Activated T-helper 1 cell treated with anti-CD3 and anti-CD28 coated beads, Interleukin-12 subunit alpha, Interleukin-12 subunit beta, Interleukin-2, Interleukin-4 antibody, amounts not matched to agents 30 ng/mL and 10 ng/mL and 1 ng/mL, durations not matched to agents 14 hours and 24 hours and 36 hours (primary cell): ENCODE results near the gene SAMD4A. TPM values are rescaled to one million over a fixed set of nuclear protein-coding genes. Genes with fewer than 3 reads are reported as not detected.

Experiments
- DNase-seq: peaks from one replicate; pipeline ENCODE4 v3.0.0; 2021; ENCODE audit warnings: low spot score
- H3K27ac Mint-ChIP-seq: one replicate; pipeline ENCODE4 v1.8.0; 2021; ENCODE audit warnings: mild to moderate bottlenecking, mixed read lengths
- H3K27me3 Mint-ChIP-seq: one replicate; pipeline ENCODE4 v1.8.0; 2022; ENCODE audit warnings: mild to moderate bottlenecking, moderate library complexity, mixed read lengths; ENCODE audit not compliant: insufficient read depth
- H3K36me3 Mint-ChIP-seq: one replicate; pipeline ENCODE4 v1.8.0; 2021; ENCODE audit warnings: low read depth, mixed read lengths
- H3K4me1 Mint-ChIP-seq: one replicate; pipeline ENCODE4 v1.8.0; 2021; ENCODE audit warnings: low read depth, mixed read lengths
- H3K4me3 Mint-ChIP-seq: one replicate; pipeline ENCODE4 v1.8.0; 2021; ENCODE audit warnings: mild to moderate bottlenecking, moderate library complexity, mixed read lengths
- H3K9me3 Mint-ChIP-seq: one replicate; pipeline ENCODE4 v1.8.0; 2021; ENCODE audit warnings: mixed read lengths
- intact Hi-C: fragments of 100-400 bp; cut with micrococcal nuclease; formaldehyde crosslinking; loops from one replicate; pipeline ENCODE4 v1.15.1; 2024
- total RNA-seq: library from RNA; stranded (reverse); gene quantifications from 2 replicates; pipeline ENCODE4 v1.2.3, GENCODE V29; 2022

SAMD4A gene
- total RNA-seq, 1 donor from 2014 or later = 1.8 TPM

DNA sequence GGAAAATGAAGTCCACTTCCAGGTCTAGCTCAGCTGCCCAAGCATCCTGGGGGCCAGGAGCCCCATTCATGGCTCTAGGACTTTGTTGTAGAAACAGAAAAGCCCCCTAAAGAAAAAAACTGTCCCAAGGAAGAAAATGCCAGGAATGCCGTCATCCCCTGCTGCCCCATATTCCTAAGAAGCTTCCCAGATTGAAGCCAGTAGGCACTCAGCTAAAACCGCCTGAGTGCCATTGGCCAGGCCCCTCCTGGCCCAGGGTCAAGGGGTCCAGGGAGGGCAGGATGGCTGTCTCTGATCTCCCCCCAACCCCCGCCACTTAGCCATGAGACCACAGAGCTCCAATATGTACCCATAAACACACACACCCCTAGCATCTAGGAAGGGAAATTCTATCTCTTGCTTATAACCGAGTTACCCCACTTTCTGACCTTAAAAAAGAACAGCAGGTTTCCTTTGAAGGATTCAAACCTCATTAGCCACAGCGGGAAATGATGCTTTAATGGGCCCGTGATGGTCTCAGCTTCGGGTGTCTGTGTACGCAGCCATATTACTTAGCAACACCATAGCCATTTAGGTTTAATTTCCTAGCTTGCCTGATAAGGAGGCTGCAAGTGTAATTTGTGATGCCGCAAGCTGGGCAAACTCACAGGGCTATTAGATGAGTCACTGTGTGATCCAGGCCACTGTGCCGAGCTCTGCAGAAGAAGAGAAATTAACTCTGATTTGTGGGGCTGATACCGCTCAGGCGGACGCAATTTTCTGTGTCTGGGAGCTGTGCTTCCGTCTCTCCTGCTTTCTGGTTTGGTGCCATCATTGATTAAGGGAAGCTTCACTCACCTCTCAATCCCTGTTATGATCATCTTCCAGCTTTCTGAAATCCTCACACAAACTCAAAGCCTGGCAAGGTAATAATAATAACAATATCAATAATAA, 251.5 kb downstream of the SAMD4A start:
- peaks cover 3% of the 10 kb centered on the region for H3K27me3 Mint-ChIP-seq
- intact Hi-C loops = no loop called here
- H3K4me1 Mint-ChIP-seq = no peaks in the 10 kb centered on the region
- H3K36me3 Mint-ChIP-seq = no peaks in the 10 kb centered on the region
- no peak for DNase-seq
- H3K27ac Mint-ChIP-seq = no peak overlapping the region
- H3K4me3 Mint-ChIP-seq = no peak overlapping the region
- H3K9me3 Mint-ChIP-seq = no peaks in the 10 kb centered on the region

DNA sequence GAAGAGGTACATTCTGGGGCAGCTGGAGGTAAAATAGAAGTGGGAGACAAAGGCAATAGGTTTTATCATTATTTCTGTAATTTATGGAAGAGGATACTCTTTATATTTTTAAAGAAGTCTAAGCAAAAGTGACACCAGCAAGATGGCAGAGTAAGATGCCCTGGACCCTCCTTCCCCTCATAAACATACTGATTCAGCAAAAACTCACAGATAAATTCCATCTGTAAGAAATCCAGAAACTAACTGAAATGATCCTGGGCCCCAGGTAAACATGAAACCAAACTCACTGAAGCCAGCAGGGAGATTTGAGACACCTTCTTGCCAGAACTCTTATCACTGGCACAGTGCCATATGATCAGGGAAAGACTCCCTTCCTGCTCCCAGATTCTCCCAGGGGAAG, 255.8 kb downstream of the SAMD4A start:
- H3K36me3 Mint-ChIP-seq = peaks cover 5% of the 10 kb centered on the region
- H3K27ac Mint-ChIP-seq = no peak overlapping the region
- H3K27me3 Mint-ChIP-seq = peaks cover 3% of the 10 kb centered on the region
- DNase-seq = no peak
- no peak overlapping the region for H3K4me3 Mint-ChIP-seq
- no peaks in the 10 kb centered on the region for H3K4me1 Mint-ChIP-seq
- intact Hi-C loops = no loop called here
- H3K9me3 Mint-ChIP-seq = peaks cover 17% of the 10 kb centered on the region

DNA sequence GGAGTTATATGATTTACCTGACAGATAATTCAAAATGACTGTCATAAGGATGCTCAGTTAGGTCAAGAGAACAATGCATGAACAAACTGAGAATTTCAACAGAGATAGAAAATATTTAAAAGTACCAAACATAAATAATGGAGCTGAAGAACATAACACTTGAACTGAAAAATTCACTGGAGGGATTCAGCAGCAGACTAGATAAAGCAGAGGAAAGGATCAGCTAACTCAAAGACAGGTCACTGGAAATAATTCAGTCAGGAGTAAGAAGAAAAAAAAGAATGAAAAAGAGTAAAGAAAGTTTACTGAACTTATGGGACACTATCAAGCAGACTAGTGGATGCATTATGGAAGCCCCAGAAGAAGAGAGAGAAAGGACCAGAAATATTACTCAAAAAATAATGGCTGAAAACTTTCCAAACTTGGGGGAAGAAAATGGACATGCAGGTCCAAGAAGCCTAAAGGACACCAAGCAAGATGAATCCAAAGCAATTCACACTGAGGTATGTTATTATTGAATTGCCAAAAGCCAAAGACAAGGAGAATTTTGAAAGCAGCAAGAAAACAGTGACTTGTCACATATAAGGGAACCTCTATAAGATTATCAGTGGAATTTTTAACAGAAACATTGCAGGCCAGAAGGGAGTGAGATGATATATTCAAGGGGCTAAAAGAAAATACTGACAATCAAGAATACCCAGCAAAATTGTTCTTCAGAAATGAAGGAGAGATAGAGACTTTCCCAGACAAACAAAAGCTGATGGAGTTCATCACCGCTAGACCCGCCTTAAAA, 257.0 kb downstream of the SAMD4A start:
- intact Hi-C loops = no loop called here
- Mint-ChIP-seq H3K9me3 (peaks cover 17% of the 10 kb centered on the region), H3K4me1 (no peaks in the 10 kb centered on the region), H3K36me3 (peaks cover 5% of the 10 kb centered on the region), H3K4me3 (no peak overlapping the region), H3K27me3 (peaks cover 3% of the 10 kb centered on the region), H3K27ac (no peak overlapping the region)
- no peak for DNase-seq

DNA sequence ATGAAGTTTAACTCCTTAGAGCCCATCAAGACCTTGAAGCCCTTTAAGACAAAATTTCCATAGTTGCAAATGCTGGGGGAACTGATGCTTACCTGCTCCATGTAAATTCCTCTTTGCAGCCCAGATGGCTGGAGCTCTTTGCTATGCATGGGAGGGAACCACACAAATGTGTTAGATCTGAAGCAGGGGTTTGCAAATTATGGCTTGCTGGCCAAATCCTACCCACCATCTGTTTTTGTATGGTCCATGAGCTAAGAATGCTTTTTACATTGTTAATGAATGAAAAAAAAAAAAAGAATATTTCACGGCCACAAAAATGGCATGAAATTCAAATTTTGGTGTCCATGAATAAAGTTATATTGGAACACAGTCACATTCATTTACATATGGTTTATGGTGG, 261.1 kb downstream of the SAMD4A start:
- H3K4me1 Mint-ChIP-seq = no peaks in the 10 kb centered on the region
- intact Hi-C loops = no loop called here
- H3K36me3 Mint-ChIP-seq = peaks cover 5% of the 10 kb centered on the region
- H3K4me3 Mint-ChIP-seq = no peak overlapping the region
- peaks cover 24% of the 10 kb centered on the region for H3K9me3 Mint-ChIP-seq
- H3K27ac Mint-ChIP-seq = no peak overlapping the region
- DNase-seq = no peak
- no peaks in the 10 kb centered on the region for H3K27me3 Mint-ChIP-seq

DNA sequence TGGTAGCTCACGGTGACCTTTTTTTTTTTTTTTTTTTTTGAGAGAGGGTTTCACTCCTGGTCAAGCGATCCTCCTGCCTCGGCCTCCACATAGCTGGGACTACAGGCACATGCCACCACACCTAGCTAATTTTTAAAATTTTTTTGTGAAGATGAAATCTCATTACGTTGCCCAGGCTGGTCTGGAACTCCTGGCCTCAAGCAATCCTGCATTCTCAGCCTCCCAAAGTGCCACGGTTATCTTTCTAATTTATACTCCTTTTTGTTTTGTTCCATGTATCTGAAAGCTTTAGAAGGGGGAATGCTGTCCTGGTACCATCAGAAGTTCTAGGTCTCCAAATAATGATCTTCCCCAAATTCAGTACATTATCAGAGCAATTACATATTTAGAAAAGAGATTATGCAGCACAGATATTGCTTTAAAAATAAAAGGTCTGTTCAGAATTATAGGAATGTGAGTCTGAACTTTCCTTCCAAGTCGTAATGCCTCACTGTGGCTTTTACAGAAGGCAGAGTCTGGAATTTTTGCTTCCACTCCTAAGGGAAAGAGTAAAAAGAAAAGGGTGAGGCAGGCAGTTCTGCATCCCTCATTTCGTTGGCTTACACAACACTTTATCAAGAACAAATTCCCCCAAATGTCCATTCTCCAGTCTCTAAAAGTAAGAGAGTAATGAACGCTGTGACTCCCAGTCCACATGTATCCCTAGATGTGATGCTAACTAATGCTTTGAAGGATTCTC, 262.7 kb downstream of the SAMD4A start:
- Mint-ChIP-seq H3K4me1 (no peaks in the 10 kb centered on the region), H3K9me3 (peaks cover 13% of the 10 kb centered on the region), H3K27ac (no peak overlapping the region), H3K4me3 (no peak overlapping the region), H3K36me3 (peaks cover under 1% of the 10 kb centered on the region), H3K27me3 (no peaks in the 10 kb centered on the region)
- intact Hi-C loops = no loop called here
- DNase-seq = no peak

DNA sequence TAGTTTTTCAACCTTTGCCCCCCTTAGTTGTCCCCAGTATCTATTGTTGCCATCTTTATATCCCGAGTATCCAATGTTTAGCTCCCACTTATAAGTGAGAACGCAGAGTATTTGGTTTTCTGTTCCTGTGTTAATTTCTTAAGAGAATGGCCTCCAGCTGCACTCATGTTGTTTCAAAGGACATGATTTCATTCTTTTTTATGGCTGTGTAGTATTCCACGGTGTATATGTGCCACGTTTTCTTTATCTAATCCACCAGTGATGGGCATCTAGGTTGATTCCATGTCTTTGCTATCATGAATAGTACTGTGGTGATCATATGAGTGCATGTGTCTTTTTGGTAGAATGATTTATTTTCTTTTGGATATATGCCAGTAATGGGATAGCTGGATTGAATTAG, 263.7 kb downstream of the SAMD4A start:
- intact Hi-C loops = no loop called here
- DNase-seq = no peak
- Mint-ChIP-seq H3K4me3 (no peak overlapping the region), H3K4me1 (no peaks in the 10 kb centered on the region), H3K27me3 (no peaks in the 10 kb centered on the region), H3K9me3 (peaks cover 8% of the 10 kb centered on the region), H3K36me3 (peaks cover 5% of the 10 kb centered on the region), H3K27ac (no peak overlapping the region)

DNA sequence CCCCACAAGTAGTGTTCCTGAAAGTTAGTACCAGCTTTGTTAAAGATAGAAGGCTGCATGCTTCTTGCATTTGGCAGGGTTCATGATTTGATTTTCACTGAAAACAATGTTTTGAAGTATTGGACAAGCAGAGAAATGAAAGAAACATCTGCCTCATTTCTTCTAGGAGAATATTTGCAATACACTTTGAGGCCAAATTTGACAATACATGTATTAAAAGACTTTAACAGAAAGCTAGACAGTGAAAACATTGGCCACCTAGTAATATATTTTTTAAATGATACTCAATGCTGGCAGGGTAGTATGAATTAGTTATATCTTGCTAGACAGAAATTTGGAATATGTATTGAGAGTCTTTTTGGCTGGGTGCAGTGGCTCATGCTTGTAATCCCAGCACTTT, 267.2 kb downstream of the SAMD4A start:
- no peaks in the 10 kb centered on the region for H3K4me1 Mint-ChIP-seq

DNA sequence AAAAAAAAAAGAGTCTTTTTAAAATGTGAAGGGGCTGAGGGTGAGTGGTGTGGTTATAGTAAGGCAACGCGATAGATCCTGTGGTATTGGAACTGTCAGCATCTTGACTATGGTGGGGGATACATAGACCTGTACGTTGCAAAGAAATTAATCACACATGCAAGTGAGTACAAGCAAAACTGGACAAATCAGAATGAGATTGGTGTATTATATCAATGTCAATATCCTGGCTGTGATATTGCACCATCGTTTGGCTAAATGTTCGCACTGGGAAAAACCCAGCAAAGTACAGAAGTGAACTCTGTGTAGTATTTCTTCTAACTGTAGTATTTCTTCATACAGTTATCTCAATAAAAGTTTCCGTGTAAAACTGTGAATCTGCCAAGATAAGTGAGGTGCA, 267.8 kb downstream of the SAMD4A start:
- H3K36me3 Mint-ChIP-seq = peaks cover 17% of the 10 kb centered on the region
- intact Hi-C loops = no loop called here
- no peak for DNase-seq
- H3K4me1 Mint-ChIP-seq = no peaks in the 10 kb centered on the region
- no peak overlapping the region for H3K27ac Mint-ChIP-seq
- H3K9me3 Mint-ChIP-seq = peaks cover 8% of the 10 kb centered on the region
- no peak overlapping the region for H3K4me3 Mint-ChIP-seq
- H3K27me3 Mint-ChIP-seq = no peaks in the 10 kb centered on the region

More for the DNA sequence above, 267.2 kb downstream of the SAMD4A start:
- Mint-ChIP-seq H3K27ac (no peak overlapping the region), H3K9me3 (peaks cover 8% of the 10 kb centered on the region), H3K27me3 (no peaks in the 10 kb centered on the region), H3K4me3 (no peak overlapping the region), H3K36me3 (peaks cover 11% of the 10 kb centered on the region)
- DNase-seq = no peak
- intact Hi-C loops = no loop called here

DNA sequence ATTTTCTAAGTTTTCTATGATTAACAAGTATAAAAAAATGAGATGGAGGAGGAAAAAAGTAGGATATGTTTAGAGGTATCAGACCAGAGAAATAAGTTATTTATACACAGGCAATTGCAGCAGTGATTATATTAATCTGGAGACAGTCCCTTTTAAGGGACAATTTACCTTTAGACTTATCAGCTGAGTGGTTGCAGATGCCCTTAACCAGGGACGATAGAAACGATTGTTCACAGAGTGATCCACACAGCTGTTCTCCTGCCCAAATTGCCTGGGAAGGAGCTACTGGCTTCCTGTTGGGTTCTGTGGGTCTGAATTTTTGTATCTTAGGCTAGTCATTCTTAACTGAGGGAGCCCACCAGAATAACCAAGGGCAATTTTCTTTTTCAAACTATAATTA, 269.3 kb downstream of the SAMD4A start:
- Mint-ChIP-seq H3K4me3 (no peak overlapping the region), H3K27me3 (no peaks in the 10 kb centered on the region), H3K27ac (no peak overlapping the region), H3K36me3 (peaks cover 32% of the 10 kb centered on the region), H3K4me1 (no peaks in the 10 kb centered on the region), H3K9me3 (peaks cover under 1% of the 10 kb centered on the region)
- DNase-seq = no peak
- intact Hi-C loops = no loop called here

DNA sequence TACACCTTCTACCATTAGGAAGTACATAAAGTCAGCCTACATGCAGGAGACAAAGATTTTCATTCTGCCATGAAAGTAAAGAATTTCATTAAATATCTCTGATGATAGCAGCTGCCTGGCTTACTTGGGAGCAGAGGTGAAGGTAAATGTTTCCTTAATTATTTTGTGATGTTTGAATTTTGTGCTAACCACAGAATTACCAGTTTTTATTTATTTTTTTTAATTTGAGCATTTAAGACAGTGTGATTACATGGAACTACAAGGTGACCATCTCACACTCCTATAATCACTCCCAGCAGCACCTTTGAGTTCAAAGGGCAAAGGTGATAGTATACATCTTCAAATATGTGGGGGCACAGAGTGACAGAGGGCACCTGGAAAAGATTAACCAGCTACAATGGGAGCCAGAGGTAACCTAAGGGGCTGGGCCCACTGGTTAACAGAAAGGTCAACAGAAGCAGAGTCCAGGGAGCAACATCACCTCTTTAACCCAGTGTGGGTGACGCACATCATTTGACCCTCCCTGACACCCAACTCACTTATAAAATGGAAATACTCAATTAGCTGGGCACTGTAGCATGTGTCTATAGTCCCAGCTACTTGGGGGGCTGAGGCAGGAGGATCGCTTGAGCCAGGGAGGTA, 270.7 kb downstream of the SAMD4A start:
- H3K27ac Mint-ChIP-seq = no peak overlapping the region
- intact Hi-C loops = no loop called here
- H3K36me3 Mint-ChIP-seq = peaks cover 39% of the 10 kb centered on the region
- no peaks in the 10 kb centered on the region for H3K4me1 Mint-ChIP-seq
- DNase-seq = no peak
- no peak overlapping the region for H3K4me3 Mint-ChIP-seq
- H3K27me3 Mint-ChIP-seq = no peaks in the 10 kb centered on the region
- no peaks in the 10 kb centered on the region for H3K9me3 Mint-ChIP-seq

DNA sequence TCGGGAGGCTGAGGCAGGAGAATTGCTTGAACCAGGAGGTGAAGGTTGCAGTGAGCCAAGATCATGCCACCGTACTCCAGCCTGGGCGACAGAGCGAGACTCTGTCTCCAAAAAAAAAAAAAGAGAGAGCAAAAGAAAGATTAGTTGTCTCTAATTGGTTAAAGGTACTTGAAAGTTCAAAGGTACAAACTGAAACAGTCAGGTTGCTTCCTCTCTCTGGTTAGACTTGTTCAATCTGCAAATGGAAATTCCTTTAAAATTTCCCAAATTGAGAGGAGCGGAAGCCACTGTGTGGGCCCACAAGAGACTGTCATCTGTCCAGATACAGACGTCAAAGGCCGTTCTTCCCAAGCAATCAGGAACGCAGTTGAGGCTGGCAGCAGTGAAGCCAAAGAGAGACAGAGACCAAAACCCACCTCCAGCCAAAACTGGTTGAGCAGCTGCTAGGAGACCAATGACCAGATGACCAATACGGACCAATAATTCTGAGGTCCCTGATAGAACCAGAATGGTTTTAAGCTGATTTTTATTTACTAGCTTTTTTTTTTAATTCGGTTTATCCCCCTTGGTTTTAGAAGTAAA, 272.1 kb downstream of the SAMD4A start:
- Mint-ChIP-seq H3K27me3 (no peaks in the 10 kb centered on the region), H3K4me3 (no peak overlapping the region), H3K9me3 (no peaks in the 10 kb centered on the region), H3K36me3 (peaks cover 40% of the 10 kb centered on the region), H3K27ac (no peak overlapping the region), H3K4me1 (no peaks in the 10 kb centered on the region)
- DNase-seq = no peak
- intact Hi-C loops = no loop called here

DNA sequence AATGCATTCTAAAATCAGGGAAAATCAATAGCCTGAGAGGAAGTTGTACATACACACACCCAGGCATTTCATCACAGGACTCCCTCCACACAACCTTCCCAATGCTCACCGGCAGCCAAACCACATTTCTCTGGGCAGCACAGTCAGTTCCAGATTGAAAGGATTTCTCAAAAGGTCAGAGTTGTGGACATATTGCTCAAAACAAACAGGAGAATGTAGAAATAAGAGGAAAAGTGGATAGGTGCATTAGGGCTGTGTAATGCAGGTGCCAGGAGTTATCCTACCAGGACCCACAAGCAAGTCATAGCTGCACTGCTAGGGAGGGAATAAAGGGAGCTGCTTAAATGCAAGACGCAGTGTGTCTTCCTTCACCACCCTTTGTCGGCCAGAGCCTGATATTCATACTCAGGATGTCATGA, 272.8 kb downstream of the SAMD4A start:
- Mint-ChIP-seq H3K27me3 (no peaks in the 10 kb centered on the region), H3K27ac (no peak overlapping the region), H3K36me3 (peaks cover 44% of the 10 kb centered on the region), H3K9me3 (no peaks in the 10 kb centered on the region), H3K4me1 (no peaks in the 10 kb centered on the region), H3K4me3 (no peak overlapping the region)
- intact Hi-C loops = no loop called here
- no peak for DNase-seq
